ENCODE measurements around the gene TMEM100. TPM values are rescaled to one million over a fixed set of nuclear protein-coding genes. Genes with fewer than 3 reads are reported as not detected.

TMEM100 gene
- total RNA-seq, 2 experiments from 2014 or later, result not detected

Other genes starting within 250 kb of the TMEM100 start
- gene SMIM36, start 211.4 kb downstream of the TMEM100 start, total RNA-seq, result not detected
- 1 to 10 TPM; 9.3 to 9.8 TPM for gene PCTP, start 28.2 kb upstream of the TMEM100 start, total RNA-seq